C4-2B (cell line): Measurements from ENCODE around the gene KIF1A.
A peak's percentile ranks its signal among the peaks of the same experiment; 100 is the strongest.
"Not testable (repeated sequence)": the region's sequence is repeated elsewhere in the genome, so short reads cannot be mapped to it uniquely, and the experiment has no call there.

Experiments
- H3K27ac ChIP-seq: fragments of 450-650 bp; 2 replicates; pipeline ENCODE4 v1.5.1; 2017
- CTCF ChIP-seq: fragments of 450-650 bp; conservative IDR thresholded peaks from 2 replicates; pipeline ENCODE4 v1.5.1; 2017; ENCODE audit warnings: mild to moderate bottlenecking
- ZFX ChIP-seq: fragments of 450-650 bp; IDR thresholded peaks from 2 replicates; pipeline ENCODE4 v1.6.1; 2017

Gene KIF1A

GRCh38 chr2:240689975-240690374 lies 130.0 kb downstream of the KIF1A start:
- TF ChIP-seq ZFX, result no peak
- no peak for TF ChIP-seq CTCF
- no peak overlapping the region for H3K27ac ChIP-seq

DNA sequence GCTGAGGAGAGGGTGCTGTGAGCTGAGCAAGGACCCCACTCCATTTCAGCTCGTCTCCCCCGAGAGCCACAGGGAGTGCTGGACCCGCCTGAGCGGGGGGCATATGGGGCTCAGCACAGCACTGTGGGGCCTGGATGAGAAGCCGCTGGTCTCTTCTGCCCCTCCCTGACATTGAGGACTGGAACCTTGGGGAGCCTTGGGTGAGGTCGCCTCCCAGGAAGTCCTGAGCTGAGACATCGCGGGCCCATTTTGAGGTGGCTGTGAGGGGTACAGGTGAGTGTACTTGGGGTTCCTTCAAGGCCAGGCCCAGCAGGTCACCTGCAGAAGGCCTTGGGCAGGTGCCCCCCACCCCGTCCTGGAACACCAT lies 131.5 kb downstream of the KIF1A start:
- H3K27ac ChIP-seq, result no peak overlapping the region
- TF ChIP-seq CTCF, result no peak
- no peak for TF ChIP-seq ZFX

GRCh38 chr2:240687741-240688552 lies 132.1 kb downstream of the KIF1A start:
- TF ChIP-seq ZFX, result no peak
- TF ChIP-seq CTCF, result no peak
- no peak overlapping the region for H3K27ac ChIP-seq

- no peak overlapping the region for H3K27ac ChIP-seq
- no peak for TF ChIP-seq ZFX
- no peak for TF ChIP-seq CTCF
Observed at GRCh38 chr2:240687045-240687740, 132.8 kb downstream of the KIF1A start.

DNA sequence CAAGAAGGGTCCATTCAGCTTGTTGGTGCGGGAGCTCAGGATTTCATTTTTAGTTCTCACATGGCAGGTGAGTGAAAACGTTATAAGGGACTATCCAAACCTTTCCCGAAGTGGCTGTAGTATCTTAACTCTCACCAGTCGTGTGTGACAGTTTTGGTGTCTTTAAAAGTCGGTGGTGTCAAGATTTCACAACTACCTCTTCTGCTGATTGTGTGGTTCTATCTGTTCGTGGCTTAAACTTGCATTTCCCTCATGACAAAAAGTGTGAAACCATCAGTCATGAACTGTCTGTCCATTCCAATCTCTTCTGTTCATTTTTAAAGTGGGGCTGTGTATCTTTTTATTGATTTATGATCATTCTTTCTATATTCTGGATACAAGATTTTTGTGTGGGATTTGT lies 133.6 kb downstream of the KIF1A start:
- no peak for TF ChIP-seq ZFX
- TF ChIP-seq CTCF, result no peak
- peak overlapping the region; percentile 42 for H3K27ac ChIP-seq

- TF ChIP-seq ZFX, result no peak
- peak overlapping the region; percentile 42 for H3K27ac ChIP-seq
Observed at GRCh38 chr2:240685771-240686371, 134.1 kb downstream of the KIF1A start.

GRCh38 chr2:240683980-240684728 lies 135.9 kb downstream of the KIF1A start:
- H3K27ac ChIP-seq, result not testable (repeated sequence)

- H3K27ac ChIP-seq, result not testable (repeated sequence)
Observed at GRCh38 chr2:240683329-240683979, 136.6 kb downstream of the KIF1A start.

GRCh38 chr2:240682431-240683224 lies 137.4 kb downstream of the KIF1A start, which contains the start of gene AQP12B:
AQP12B (minus strand) TSS chr2:240682885; CDS start chr2:240682837, 48 bp downstream.
- not testable (repeated sequence) for H3K27ac ChIP-seq

DNA sequence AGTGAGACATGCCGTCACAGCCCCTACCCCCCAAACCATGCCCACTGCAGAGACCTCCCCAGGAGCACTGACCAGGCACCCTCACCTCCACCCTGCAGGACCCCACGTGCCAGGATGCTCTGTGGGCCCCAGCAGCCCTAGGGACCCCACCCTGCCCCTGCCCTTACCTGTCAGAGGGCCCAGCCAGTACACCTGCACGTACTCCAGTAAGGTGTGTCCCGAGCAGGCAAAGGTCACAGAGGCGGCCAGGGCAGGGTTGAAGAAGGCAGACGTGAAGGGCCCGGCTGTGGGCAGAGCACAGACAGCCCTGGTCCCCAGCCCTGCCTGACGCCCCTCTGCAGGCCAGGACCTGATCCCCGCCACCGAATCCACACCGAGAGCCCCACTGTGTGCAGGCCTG lies 139.8 kb downstream of the KIF1A start:
- not testable (repeated sequence) for H3K27ac ChIP-seq

DNA sequence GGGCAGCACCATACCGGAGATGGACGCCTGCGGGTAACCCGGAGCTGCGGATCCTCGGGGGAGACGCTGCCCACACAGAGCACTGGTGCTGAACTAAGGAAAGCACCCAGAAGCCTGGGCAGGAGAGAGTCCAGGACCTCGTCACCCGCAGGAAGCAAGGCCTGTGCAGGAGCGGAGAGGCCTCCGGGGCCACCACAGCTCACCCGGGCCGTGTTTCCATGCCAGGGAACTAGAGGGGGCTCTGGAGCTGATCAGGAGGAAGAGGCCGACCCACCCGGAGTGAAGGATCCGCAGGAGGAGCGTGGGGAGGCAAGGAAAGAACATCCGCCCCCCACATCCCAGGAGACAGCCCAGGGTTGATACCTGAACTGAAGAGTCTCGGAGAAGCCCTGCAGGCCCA lies 141.1 kb downstream of the KIF1A start:
- not testable (repeated sequence) for H3K27ac ChIP-seq

- H3K27ac ChIP-seq, result not testable (repeated sequence)
Observed at GRCh38 chr2:240678043-240678442, 142.0 kb downstream of the KIF1A start.
